Measurements from ENCODE around the gene PTER.

- TF ChIP-seq CTCF (IDR thresholded peaks at IDR 0.05; ENCODE audit: low read depth, low read length) (no peak), POLR2A (IDR thresholded peaks at IDR 0.05; ENCODE audit: extremely low read depth, insufficient read length) (no peak)
These were observed 9.1 kb downstream of the PTER start for GRCh38 chr10:16445770-16446469.

Data from NB4 (cell line).